Effector CD4-positive, alpha-beta T cell (primary cell): ENCODE measurements around the gene CPAMD8.
"Not testable (repeated sequence)": the region's sequence is repeated elsewhere in the genome, so short reads cannot be mapped to it uniquely, and the experiment has no call there.

Source experiments
- DNase-seq: peaks from one replicate; pipeline ENCODE4 v3.0.0-alpha.2; 2020

The CPAMD8 gene

GRCh38 chr19:16998635-16999194 is 27.9 kb downstream of the CPAMD8 start:
- DNase-seq: no peak

GRCh38 chr19:16996838-16997490 is 29.6 kb downstream of the CPAMD8 start:
- not testable (repeated sequence) for DNase-seq

GRCh38 chr19:16988661-16989060 is 37.9 kb downstream of the CPAMD8 start:
- no peak for DNase-seq

- DNase-seq: no peak
Observed at GRCh38 chr19:16985403-16985802, 41.2 kb downstream of the CPAMD8 start.

GRCh38 chr19:16982586-16982985 is 44.0 kb downstream of the CPAMD8 start:
- DNase-seq: not testable (repeated sequence)

- no peak for DNase-seq
Observed at GRCh38 chr19:16978839-16979802, 47.5 kb downstream of the CPAMD8 start.

- DNase-seq: no peak
Observed at GRCh38 chr19:16978156-16978555, 48.5 kb downstream of the CPAMD8 start.

GRCh38 chr19:16977306-16977705 is 49.3 kb downstream of the CPAMD8 start:
- DNase-seq: no peak

GRCh38 chr19:16976446-16976845 is 50.2 kb downstream of the CPAMD8 start:
- DNase-seq: no peak

GRCh38 chr19:16970821-16971220 is 55.8 kb downstream of the CPAMD8 start:
- no peak for DNase-seq

GRCh38 chr19:16969135-16969534 is 57.5 kb downstream of the CPAMD8 start:
- no peak for DNase-seq

GRCh38 chr19:16960996-16961822 is 65.4 kb downstream of the CPAMD8 start:
- not testable (repeated sequence) for DNase-seq

- DNase-seq: not testable (repeated sequence)
Observed at GRCh38 chr19:16958277-16958676, 68.3 kb downstream of the CPAMD8 start.

GRCh38 chr19:16957855-16958254 is 68.8 kb downstream of the CPAMD8 start:
- no peak for DNase-seq

- no peak for DNase-seq
Observed at GRCh38 chr19:16957151-16957701, 69.4 kb downstream of the CPAMD8 start.

GRCh38 chr19:16955161-16955560 is 71.4 kb downstream of the CPAMD8 start:
- no peak for DNase-seq

GRCh38 chr19:16952046-16952445 is 74.6 kb downstream of the CPAMD8 start:
- no peak for DNase-seq

- no peak for DNase-seq
Observed at GRCh38 chr19:16951529-16951928, 75.1 kb downstream of the CPAMD8 start.

- no peak for DNase-seq
Observed at GRCh38 chr19:16949496-16950023, 77.0 kb downstream of the CPAMD8 start.

- no peak for DNase-seq
Observed at GRCh38 chr19:16946951-16947940, 79.4 kb downstream of the CPAMD8 start.
